Measurements from ENCODE around the gene UBE2E2. TPM values are rescaled to one million over a fixed set of nuclear protein-coding genes. Genes with fewer than 3 reads are reported as not detected.

The UBE2E2 gene
- polyA plus RNA-seq, 1 donor (not counting 4 experiments of a cell fraction or from before 2014, with no cell fraction given), result 63.2 TPM

DNA sequence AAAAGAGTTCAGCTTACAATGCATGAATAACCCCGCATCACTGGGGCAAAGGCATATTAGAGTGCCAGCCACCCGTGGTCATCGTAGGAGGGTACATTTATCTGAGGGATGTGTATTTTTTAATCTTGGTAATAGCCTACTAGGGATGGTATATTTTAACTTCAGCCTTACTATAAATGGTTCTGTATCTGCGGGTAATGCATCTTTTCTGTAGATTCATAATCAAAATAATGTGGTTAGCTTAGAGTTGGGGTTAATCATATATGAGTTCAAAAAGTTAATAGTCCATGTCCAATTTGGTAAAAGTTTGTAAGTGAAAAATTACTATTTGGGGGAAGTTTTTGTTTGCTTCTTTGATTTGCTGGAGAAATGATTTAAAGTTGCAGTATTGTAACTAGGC is 339.0 kb downstream of the UBE2E2 start:
- Histone ChIP-seq H3K27ac (ENCODE audit: control insufficient read depth, insufficient read depth, low read length) (no peak overlapping the region), H3K9me1 (ENCODE audit: control insufficient read depth, extremely low read depth, insufficient read depth, low read length) (no peaks in the 10 kb centered on the region), H2AFZ (ENCODE audit: control insufficient read depth, low read length) (no peak overlapping the region), H3K36me3 (ENCODE audit: control insufficient read depth in 2 of 2, extremely low read depth in 1 of 2, insufficient read depth in 2 of 2, low read length in 2 of 2) (no peaks in the 10 kb centered on the region), H3K9ac (ENCODE audit: control insufficient read depth, extremely low read depth, insufficient read depth, low read length) (no peak overlapping the region), H3K4me2 (ENCODE audit: control insufficient read depth, extremely low read depth, insufficient read depth, low read depth, low read length) (no peak overlapping the region), H3K4me1 (ENCODE audit: control insufficient read depth, extremely low read depth, insufficient read depth, low read length) (no peaks in the 10 kb centered on the region), H3K4me3 (ENCODE audit: control insufficient read depth in 2 of 3, extremely low read depth in 1 of 3, insufficient read depth in 2 of 3, low read depth in 1 of 3, low read length in 3 of 3) (no peak overlapping the region), H4K20me1 (ENCODE audit: control insufficient read depth, extremely low read depth, insufficient read depth, low read length) (no peaks in the 10 kb centered on the region), H3K79me2 (ENCODE audit: control insufficient read depth, insufficient read depth, low read length) (no peaks in the 10 kb centered on the region), H3K9me3 (ENCODE audit: control insufficient read depth, low read depth, low read length) (no peaks in the 10 kb centered on the region), H3K27me3 (ENCODE audit: control insufficient read depth, extremely low read depth, insufficient read depth, low read length) (no peaks in the 10 kb centered on the region)
- dilution Hi-C loops (cut with MboI; ENCODE audit: extremely low pct_ligation_motif_present, low sequenced_read_pairs), result no loop called here
- TF ChIP-seq, protein P1, sequence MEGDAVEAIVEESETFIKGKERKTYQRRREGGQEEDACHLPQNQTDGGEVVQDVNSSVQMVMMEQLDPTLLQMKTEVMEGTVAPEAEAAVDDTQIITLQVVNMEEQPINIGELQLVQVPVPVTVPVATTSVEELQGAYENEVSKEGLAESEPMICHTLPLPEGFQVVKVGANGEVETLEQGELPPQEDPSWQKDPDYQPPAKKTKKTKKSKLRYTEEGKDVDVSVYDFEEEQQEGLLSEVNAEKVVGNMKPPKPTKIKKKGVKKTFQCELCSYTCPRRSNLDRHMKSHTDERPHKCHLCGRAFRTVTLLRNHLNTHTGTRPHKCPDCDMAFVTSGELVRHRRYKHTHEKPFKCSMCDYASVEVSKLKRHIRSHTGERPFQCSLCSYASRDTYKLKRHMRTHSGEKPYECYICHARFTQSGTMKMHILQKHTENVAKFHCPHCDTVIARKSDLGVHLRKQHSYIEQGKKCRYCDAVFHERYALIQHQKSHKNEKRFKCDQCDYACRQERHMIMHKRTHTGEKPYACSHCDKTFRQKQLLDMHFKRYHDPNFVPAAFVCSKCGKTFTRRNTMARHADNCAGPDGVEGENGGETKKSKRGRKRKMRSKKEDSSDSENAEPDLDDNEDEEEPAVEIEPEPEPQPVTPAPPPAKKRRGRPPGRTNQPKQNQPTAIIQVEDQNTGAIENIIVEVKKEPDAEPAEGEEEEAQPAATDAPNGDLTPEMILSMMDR (optimal IDR thresholded peaks at IDR 0.05 in 1 of 3, IDR thresholded peaks at IDR 0.05 in 1 of 3, conservative IDR thresholded peaks at IDR 0.05 in 1 of 3; ENCODE audit: extremely low read depth in 1 of 3, insufficient read depth in 2 of 3, low read length in 3 of 3), result no peak
- TF ChIP-seq EZH2 (IDR thresholded peaks at IDR 0.05; ENCODE audit: low read length), result no peak
- no peak for FAIRE-seq
- DNase-seq (ENCODE audit: low read depth, low spot score), result no peak

DNA sequence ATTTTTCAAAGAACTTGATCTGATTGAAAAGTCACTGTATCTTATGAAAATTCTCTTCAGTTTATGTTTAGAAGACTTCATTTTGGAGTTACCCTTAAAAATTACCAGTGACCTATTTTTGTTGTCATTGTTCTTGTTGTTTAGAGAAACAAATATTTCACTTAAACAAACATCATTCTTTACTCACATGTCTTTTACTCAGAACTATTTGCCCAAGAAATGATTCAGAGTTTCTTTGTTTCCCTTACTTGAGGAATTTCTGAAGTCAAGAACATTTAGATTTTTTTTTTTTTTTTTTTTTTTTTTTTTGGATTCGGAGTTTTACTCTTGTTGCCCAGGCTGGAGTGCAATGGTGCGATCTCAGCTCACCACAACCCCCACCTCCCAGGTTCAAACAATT is 343.1 kb downstream of the UBE2E2 start:
- dilution Hi-C loops (cut with MboI; ENCODE audit: extremely low pct_ligation_motif_present, low sequenced_read_pairs), result no loop called here
- no peak overlapping the region for H3K4me3 ChIP-seq (ENCODE audit: control insufficient read depth in 2 of 3, extremely low read depth in 1 of 3, insufficient read depth in 2 of 3, low read depth in 1 of 3, low read length in 3 of 3)
- no peak for FAIRE-seq

More for the DNA sequence above, 343.1 kb downstream of the UBE2E2 start:
- no peaks in the 10 kb centered on the region for H3K9me3 ChIP-seq (ENCODE audit: control insufficient read depth, low read depth, low read length)
- H3K4me1 ChIP-seq (ENCODE audit: control insufficient read depth, extremely low read depth, insufficient read depth, low read length), result peaks cover 16% of the 10 kb centered on the region
- DNase-seq (ENCODE audit: low read depth, low spot score), result no peak
- no peak for TF ChIP-seq EZH2 (IDR thresholded peaks at IDR 0.05; ENCODE audit: low read length)
- TF ChIP-seq, protein P1 (optimal IDR thresholded peaks at IDR 0.05 in 1 of 3, IDR thresholded peaks at IDR 0.05 in 1 of 3, conservative IDR thresholded peaks at IDR 0.05 in 1 of 3; ENCODE audit: extremely low read depth in 1 of 3, insufficient read depth in 2 of 3, low read length in 3 of 3), result no peak
- H2AFZ ChIP-seq (ENCODE audit: control insufficient read depth, low read length), result no peak overlapping the region
- no peaks in the 10 kb centered on the region for H3K27me3 ChIP-seq (ENCODE audit: control insufficient read depth, extremely low read depth, insufficient read depth, low read length)
- H4K20me1 ChIP-seq (ENCODE audit: control insufficient read depth, extremely low read depth, insufficient read depth, low read length), result no peaks in the 10 kb centered on the region
- H3K9me1 ChIP-seq (ENCODE audit: control insufficient read depth, extremely low read depth, insufficient read depth, low read length), result no peaks in the 10 kb centered on the region
- H3K79me2 ChIP-seq (ENCODE audit: control insufficient read depth, insufficient read depth, low read length), result no peaks in the 10 kb centered on the region
- no peaks in the 10 kb centered on the region for H3K36me3 ChIP-seq (ENCODE audit: control insufficient read depth in 2 of 2, extremely low read depth in 1 of 2, insufficient read depth in 2 of 2, low read length in 2 of 2)
- H3K27ac ChIP-seq (ENCODE audit: control insufficient read depth, insufficient read depth, low read length), result no peak overlapping the region
- no peak overlapping the region for H3K4me2 ChIP-seq (ENCODE audit: control insufficient read depth, extremely low read depth, insufficient read depth, low read depth, low read length)
- H3K9ac ChIP-seq (ENCODE audit: control insufficient read depth, extremely low read depth, insufficient read depth, low read length), result no peak overlapping the region

All from keratinocyte (primary cell).